Measurements from ENCODE around the gene GATA6.
"Not testable (repeated sequence)": the region's sequence is repeated elsewhere in the genome, so short reads cannot be mapped to it uniquely, and the experiment has no call there.

The GATA6 gene

GRCh38 chr18:22207021-22207758, 37.8 kb downstream of the GATA6 start:
- DNase-seq: no peak

GRCh38 chr18:22210311-22210754, 40.9 kb downstream of the GATA6 start:
- no peak for DNase-seq

DNA sequence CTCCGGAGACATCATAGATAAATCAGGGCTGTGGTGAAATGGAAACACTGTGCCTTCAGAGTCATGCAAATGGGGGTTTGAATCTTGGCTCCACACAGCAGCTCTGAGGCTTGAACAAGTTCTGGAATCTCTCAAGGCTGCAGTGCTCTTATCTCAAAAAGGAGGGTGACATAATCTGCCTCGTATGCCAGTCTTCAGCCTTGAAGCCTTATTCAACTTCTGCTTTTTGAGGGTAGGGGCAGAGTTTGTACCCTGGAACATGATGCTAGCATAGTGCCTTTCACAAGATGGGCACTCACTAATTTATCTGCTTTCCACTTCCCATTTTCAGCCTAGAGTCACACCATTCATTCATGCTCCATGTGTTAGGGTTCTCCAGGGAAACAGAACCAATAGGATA, 42.3 kb downstream of the GATA6 start:
- peak in 1 of 2 donors; percentile 30 for DNase-seq

- DNase-seq: no peak
Measured at GRCh38 chr18:22213333-22213973, 44.1 kb downstream of the GATA6 start.

- DNase-seq: no peak
Measured at GRCh38 chr18:22214731-22215528, 45.5 kb downstream of the GATA6 start.

DNA sequence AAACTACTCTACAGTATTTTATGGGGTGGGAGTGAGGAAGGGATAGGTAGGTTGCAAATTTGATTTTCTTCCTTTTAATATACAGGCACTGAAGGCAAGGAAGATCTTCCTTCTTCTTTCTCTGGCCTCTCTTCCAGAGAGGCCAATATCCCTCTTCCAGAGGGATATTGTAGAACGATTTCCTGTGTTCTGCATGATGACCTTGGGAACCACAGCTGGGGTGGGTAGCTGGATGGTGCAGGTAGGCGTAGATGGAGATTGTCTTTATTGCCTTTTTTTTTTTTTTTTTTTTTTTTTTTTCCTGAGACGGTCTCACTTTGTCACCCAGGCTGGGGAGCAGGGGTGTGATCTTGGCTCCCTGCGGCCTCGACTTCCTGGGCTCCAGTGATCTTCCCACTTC, 49.4 kb downstream of the GATA6 start:
- no peak for DNase-seq

- no peak for DNase-seq
Measured at GRCh38 chr18:22219568-22220355, 50.4 kb downstream of the GATA6 start.

GRCh38 chr18:22220585-22220984, 51.2 kb downstream of the GATA6 start:
- DNase-seq: not testable (repeated sequence)

DNA sequence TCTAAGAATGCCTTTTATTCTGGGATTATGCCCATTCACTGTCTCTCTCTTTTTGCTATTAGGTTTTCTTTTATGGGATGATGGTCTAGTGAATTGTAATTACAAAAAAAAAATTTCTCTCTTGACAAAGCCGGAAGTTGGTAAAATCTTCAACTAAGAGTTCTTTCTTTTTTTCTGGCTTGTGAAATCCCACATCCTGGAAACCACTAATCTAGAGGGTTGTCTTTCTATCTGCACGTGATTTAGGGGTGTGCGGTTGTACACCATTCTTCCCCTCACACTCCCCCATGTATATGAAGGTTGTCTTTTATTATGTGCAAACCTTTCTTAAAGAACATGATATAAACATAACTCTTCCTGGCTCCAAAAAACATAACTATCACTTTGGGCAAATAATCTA, 52.0 kb downstream of the GATA6 start:
- DNase-seq: no peak

DNA sequence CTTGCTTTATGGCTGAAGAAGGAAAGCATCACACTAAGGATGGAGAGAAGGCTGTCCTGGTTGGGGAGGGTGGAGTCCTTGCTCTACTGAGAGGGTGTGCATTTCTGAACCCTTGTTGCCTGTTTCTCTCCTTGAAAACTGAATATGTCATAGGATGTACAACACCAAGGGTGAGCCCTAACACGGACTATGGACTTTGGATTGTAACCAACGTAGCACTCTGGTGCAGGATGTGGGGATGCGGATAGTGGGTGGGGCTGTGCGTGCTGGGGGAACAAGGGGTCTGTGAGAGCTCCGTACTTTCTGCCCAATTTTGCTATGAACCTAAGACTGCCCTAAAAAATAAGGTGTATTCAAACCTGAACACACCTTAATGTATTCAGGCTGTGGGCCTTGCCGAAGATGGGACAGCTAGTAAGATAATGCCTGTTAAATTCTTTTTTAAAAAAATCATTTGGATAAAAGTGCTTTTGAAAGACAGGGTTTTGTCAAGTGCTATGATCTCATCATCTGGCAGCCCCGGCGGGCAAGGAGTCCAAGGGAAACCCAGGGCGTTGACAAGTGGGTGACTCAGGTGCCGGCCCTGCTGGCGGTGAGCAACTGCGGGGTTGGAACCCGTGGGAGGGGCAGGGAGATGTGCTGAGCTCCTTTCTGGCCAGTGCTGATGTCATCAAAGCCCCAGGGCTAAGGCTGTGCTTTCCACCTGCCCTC, 54.0 kb downstream of the GATA6 start:
- no peak for DNase-seq

- no peak for DNase-seq
Measured at GRCh38 chr18:22223965-22224322, 54.6 kb downstream of the GATA6 start.

GRCh38 chr18:22224339-22224738, 55.0 kb downstream of the GATA6 start:
- no peak for DNase-seq

GRCh38 chr18:22226801-22227200, 57.4 kb downstream of the GATA6 start:
- no peak for DNase-seq

GRCh38 chr18:22228976-22229375, 59.6 kb downstream of the GATA6 start:
- no peak for DNase-seq

DNA sequence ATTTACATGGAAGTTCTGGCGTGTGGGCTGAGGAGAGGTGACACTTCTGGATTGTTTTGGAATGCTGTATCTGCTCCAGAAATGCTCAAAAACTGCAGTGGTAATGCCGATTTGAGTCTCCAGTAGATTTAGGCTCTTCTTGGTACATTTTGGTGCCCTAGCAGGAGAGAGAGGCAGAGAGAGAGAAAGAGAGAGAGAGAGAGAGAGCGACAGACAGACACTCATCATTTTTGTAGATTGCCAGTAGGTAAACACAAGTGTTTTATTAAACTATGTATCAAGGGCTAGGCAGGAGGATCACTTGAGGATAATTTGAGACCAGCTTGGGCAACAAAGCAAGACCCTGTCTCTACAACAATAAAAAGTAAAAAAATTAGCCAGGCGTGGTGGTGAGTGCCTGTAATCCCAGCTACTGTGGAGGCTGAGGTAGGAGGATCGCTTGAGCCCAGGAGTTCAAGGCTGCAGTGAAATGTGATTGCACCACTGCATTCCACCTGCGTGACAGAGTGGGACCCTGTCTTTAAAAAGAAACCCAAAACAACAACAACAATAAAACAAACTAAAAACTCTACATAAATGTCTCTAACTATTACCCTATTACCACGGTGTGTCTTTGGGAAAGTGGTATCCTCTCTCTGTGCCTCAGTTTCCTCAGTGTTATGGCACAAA, 60.2 kb downstream of the GATA6 start:
- no peak for DNase-seq

- no peak for DNase-seq
Measured at GRCh38 chr18:22230471-22230945, 61.1 kb downstream of the GATA6 start.

- DNase-seq: no peak
Measured at GRCh38 chr18:22233266-22233665, 63.9 kb downstream of the GATA6 start.

DNA sequence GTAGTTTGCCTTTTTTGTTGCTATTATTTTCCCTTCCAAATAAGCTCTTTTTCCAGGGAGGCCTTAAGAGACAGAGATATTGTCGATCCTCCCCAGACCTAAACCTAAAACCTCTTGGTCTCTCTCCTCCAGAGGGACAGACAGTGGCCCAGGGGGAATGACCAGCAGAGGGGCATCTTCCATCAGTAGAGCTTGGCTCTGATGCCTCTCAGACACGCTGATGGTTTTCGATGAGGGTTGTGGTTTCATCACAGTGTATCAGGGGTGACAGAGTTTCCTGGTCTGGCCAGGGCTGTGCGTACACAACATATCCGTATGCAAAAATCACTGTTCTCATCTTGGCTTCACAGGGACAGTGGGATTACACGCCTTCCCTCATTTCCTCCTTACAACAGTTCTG, 68.6 kb downstream of the GATA6 start:
- DNase-seq: no peak

DNA sequence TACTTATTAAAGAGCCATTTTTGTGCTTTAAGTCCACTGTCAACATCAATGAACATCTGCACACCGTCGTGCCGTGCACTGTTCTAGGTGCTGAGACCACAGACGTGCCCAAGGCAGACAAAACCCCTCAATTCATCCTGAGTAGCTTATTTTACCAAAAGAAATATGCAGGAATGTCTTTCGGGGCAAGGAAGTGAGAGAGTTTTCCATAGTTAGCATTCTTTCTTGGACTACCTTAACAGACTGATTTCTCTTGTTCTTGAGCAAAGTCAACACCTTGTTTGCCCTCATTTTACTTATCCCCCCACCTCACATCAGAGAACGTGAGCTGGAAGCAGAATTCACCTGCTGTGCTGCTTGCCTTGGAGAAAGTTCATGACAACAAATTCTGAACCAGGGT, 69.3 kb downstream of the GATA6 start:
- no peak for DNase-seq

GRCh38 chr18:22241921-22242361, 72.6 kb downstream of the GATA6 start:
- no peak for DNase-seq

- no peak for DNase-seq
Measured at GRCh38 chr18:22243513-22243912, 74.1 kb downstream of the GATA6 start.

Data from inflammatory macrophage (primary cell).